Astrocyte (in vitro differentiated cells and primary cell): ENCODE measurements around the gene WNT9B. TPM values are rescaled to one million over a fixed set of nuclear protein-coding genes. Genes with fewer than 3 reads are reported as not detected.

ENCODE experiments used
- DNase-seq: peaks from one replicate; pipeline ENCODE4 v3.0.0-alpha.2; 2010; ENCODE audit warnings: low read depth
- FAIRE-seq: peaks from 2 replicates; lab custom pipeline; 2011; peaks lifted over from hg19 to GRCh38; lab: Jason Lieb, UNC
- H2AFZ ChIP-seq: 2 replicates; pipeline ENCODE4 v1.6.0; 2012; ENCODE audit warnings: low read depth, low read length, inconsistent platforms
- H3K27ac ChIP-seq: 2 replicates; pipeline ENCODE4 v1.5.1; 2011; ENCODE audit warnings: low read depth, low read length, inconsistent platforms
- H3K27me3 ChIP-seq: 2 replicates; pipeline ENCODE4 v1.6.0; 2011; ENCODE audit warnings: low read length, inconsistent platforms; ENCODE audit not compliant: insufficient read depth
- H3K36me3 ChIP-seq: 2 replicates; pipeline ENCODE4 v1.5.1; 2011; ENCODE audit warnings: low read length, inconsistent platforms; ENCODE audit not compliant: insufficient read depth
- H3K4me1 ChIP-seq: 2 replicates; pipeline ENCODE4 v1.5.1; 2011; ENCODE audit warnings: low read length, inconsistent platforms; ENCODE audit not compliant: insufficient read depth
- H3K4me2 ChIP-seq: 2 replicates; pipeline ENCODE4 v1.6.0; 2012; ENCODE audit warnings: low read length, inconsistent platforms
- H3K4me3 ChIP-seq: 2 replicates; pipeline ENCODE4 v1.5.1; 2011; ENCODE audit warnings: low read depth, mild to moderate bottlenecking, low read length, inconsistent platforms; ENCODE audit not compliant: insufficient read depth
- H3K79me2 ChIP-seq: 2 replicates; pipeline ENCODE4 v1.6.0; 2012; ENCODE audit warnings: mild to moderate bottlenecking, low read length, inconsistent platforms; ENCODE audit not compliant: insufficient read depth
- H3K9ac ChIP-seq: 2 replicates; pipeline ENCODE4 v1.6.0; 2012; ENCODE audit warnings: mild to moderate bottlenecking, low read length, inconsistent platforms
- H3K9me3 ChIP-seq: 2 replicates; pipeline ENCODE4 v1.5.1; 2012; ENCODE audit warnings: low read depth, mild to moderate bottlenecking, low read length, inconsistent platforms; ENCODE audit not compliant: insufficient read depth
- H4K20me1 ChIP-seq: 2 replicates; pipeline ENCODE4 v1.6.0; 2012; ENCODE audit warnings: low read length, inconsistent platforms; ENCODE audit not compliant: insufficient read depth
- H3K27ac Mint-ChIP-seq: one replicate; pipeline ENCODE4 v1.8.0; 2021; ENCODE audit warnings: mild to moderate bottlenecking, mixed read lengths; ENCODE audit not compliant: unreplicated experiment
- H3K27me3 Mint-ChIP-seq: one replicate; pipeline ENCODE4 v1.8.0; 2021; ENCODE audit warnings: low read depth, mixed read lengths; ENCODE audit not compliant: unreplicated experiment
- H3K36me3 Mint-ChIP-seq: one replicate; pipeline ENCODE4 v1.8.0; 2021; ENCODE audit warnings: low read depth, mixed read lengths; ENCODE audit not compliant: unreplicated experiment
- H3K4me1 Mint-ChIP-seq: one replicate; pipeline ENCODE4 v1.8.0; 2021; ENCODE audit warnings: low read depth, mixed read lengths; ENCODE audit not compliant: unreplicated experiment
- H3K4me3 Mint-ChIP-seq: one replicate; pipeline ENCODE4 v1.8.0; 2021; ENCODE audit warnings: mild to moderate bottlenecking, moderate library complexity, mixed read lengths; ENCODE audit not compliant: unreplicated experiment
- H3K9me3 Mint-ChIP-seq: one replicate; pipeline ENCODE4 v1.8.0; 2021; ENCODE audit warnings: mild to moderate bottlenecking, mixed read lengths; ENCODE audit not compliant: unreplicated experiment
- EZH2 ChIP-seq: IDR thresholded peaks from 2 replicates; pipeline ENCODE4 v1.6.1; 2012; ENCODE audit warnings: mild to moderate bottlenecking, low read length, inconsistent platforms; ENCODE audit not compliant: insufficient read depth
- total RNA-seq: library from RNA; stranded (reverse); gene quantifications from 2 replicates; pipeline ENCODE4 v1.2.1, GENCODE V29; 2021
- TF ChIP-seq, protein P1 (sequence below): IDR thresholded peaks from 2 replicates; pipeline ENCODE4 v1.5.1; 2011; ENCODE audit warnings: low read depth, mild to moderate bottlenecking, inconsistent platforms, low read length, moderate library complexity; ENCODE audit not compliant: insufficient read depth

The WNT9B gene
- total RNA-seq, 1 donor from 2014 or later, result 0.48 TPM

DNA sequence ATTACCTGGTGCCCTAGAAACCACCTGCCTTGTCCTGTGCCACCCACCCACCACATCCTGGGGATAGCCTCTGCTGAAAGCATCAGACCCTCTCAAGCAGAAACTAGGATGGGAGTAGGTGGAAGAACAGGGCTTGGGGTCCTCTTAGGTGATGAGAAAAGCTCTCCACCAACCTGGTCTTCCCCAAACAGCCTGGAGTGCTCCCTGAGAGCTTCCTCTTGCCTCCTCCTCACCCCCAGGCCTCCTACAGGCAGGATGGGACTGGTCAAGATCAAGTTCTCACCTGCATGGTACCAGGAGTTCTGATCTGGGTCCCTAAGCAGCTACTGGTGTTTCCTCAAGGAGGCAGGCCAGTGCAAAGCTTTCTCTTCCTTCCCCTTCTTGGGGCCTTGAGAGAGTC lies 15.4 kb downstream of the WNT9B start:
- H3K27ac Mint-ChIP-seq, result no peak overlapping the region
- no peak for DNase-seq
- no peak for FAIRE-seq
- Histone ChIP-seq H4K20me1 (no peaks in the 10 kb centered on the region), H3K4me2 (no peak overlapping the region), H3K9ac (no peak overlapping the region), H3K36me3 (no peaks in the 10 kb centered on the region), H3K79me2 (no peaks in the 10 kb centered on the region), H2AFZ (no peak overlapping the region), H3K9me3 (no peaks in the 10 kb centered on the region), H3K4me1 (no peaks in the 10 kb centered on the region), H3K4me3 (no peak overlapping the region), H3K27ac (no peak overlapping the region), H3K27me3 (no peaks in the 10 kb centered on the region)
- peaks cover 2% of the 10 kb centered on the region for H3K36me3 Mint-ChIP-seq
- H3K9me3 Mint-ChIP-seq, result no peaks in the 10 kb centered on the region
- TF ChIP-seq, protein P1, sequence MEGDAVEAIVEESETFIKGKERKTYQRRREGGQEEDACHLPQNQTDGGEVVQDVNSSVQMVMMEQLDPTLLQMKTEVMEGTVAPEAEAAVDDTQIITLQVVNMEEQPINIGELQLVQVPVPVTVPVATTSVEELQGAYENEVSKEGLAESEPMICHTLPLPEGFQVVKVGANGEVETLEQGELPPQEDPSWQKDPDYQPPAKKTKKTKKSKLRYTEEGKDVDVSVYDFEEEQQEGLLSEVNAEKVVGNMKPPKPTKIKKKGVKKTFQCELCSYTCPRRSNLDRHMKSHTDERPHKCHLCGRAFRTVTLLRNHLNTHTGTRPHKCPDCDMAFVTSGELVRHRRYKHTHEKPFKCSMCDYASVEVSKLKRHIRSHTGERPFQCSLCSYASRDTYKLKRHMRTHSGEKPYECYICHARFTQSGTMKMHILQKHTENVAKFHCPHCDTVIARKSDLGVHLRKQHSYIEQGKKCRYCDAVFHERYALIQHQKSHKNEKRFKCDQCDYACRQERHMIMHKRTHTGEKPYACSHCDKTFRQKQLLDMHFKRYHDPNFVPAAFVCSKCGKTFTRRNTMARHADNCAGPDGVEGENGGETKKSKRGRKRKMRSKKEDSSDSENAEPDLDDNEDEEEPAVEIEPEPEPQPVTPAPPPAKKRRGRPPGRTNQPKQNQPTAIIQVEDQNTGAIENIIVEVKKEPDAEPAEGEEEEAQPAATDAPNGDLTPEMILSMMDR, result no peak
- no peak for TF ChIP-seq EZH2
- H3K4me1 Mint-ChIP-seq, result peaks cover 10% of the 10 kb centered on the region
- H3K27me3 Mint-ChIP-seq, result peaks cover 11% of the 10 kb centered on the region
- no peak overlapping the region for H3K4me3 Mint-ChIP-seq

DNA sequence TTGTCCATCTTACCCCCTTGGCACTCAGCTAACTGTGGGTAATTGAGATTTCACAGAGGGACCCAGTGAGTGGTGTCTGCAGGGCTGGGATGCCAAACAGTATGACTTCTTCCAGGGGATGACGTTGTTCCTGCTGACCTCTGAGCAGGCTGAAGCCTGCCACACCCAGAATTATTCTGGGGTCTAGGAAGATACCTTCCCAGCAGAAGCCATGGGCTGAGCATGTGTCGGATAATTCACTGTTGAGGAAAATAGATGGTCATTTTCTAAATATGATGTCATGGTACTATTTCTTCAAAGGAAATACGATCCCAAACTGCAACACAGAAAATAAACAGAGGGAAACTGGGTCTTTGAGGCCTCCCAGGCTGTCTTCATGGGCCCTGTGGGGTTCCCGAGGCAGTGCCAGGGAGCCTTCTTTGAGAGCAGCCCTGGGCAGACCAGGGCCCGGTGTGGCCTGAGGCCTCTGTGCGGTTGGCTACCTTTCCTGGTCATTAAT lies 17.4 kb downstream of the WNT9B start:
- Mint-ChIP-seq H3K4me1 (peaks cover 10% of the 10 kb centered on the region), H3K4me3 (no peak overlapping the region), H3K36me3 (peaks cover 2% of the 10 kb centered on the region), H3K27me3 (peaks cover 13% of the 10 kb centered on the region), H3K9me3 (no peaks in the 10 kb centered on the region), H3K27ac (no peak overlapping the region)
- DNase-seq (no peak), FAIRE-seq (no peak)
- Histone ChIP-seq H3K79me2 (no peaks in the 10 kb centered on the region), H4K20me1 (no peaks in the 10 kb centered on the region), H3K4me2 (no peak overlapping the region), H3K4me3 (no peak overlapping the region), H3K4me1 (no peaks in the 10 kb centered on the region), H3K9me3 (no peaks in the 10 kb centered on the region), H2AFZ (no peak overlapping the region), H3K27me3 (no peaks in the 10 kb centered on the region), H3K36me3 (no peaks in the 10 kb centered on the region), H3K9ac (no peak overlapping the region), H3K27ac (no peak overlapping the region)
- TF ChIP-seq, protein P1, result no peak
- TF ChIP-seq EZH2, result no peak

- H3K4me3 ChIP-seq, result no peak overlapping the region
- H3K27ac Mint-ChIP-seq, result no peak overlapping the region
- H3K9me3 ChIP-seq, result no peaks in the 10 kb centered on the region
- peaks cover 16% of the 10 kb centered on the region for H3K27me3 Mint-ChIP-seq
- H3K4me3 Mint-ChIP-seq, result no peak overlapping the region
- H3K9ac ChIP-seq, result no peak overlapping the region
- H3K36me3 Mint-ChIP-seq, result peaks cover 2% of the 10 kb centered on the region
- H3K79me2 ChIP-seq, result no peaks in the 10 kb centered on the region
- H3K4me1 ChIP-seq, result no peaks in the 10 kb centered on the region
- H3K27ac ChIP-seq, result no peak overlapping the region
- FAIRE-seq (no peak), DNase-seq (no peak)
- H3K4me1 Mint-ChIP-seq, result peaks cover 10% of the 10 kb centered on the region
- H4K20me1 ChIP-seq, result no peaks in the 10 kb centered on the region
- no peak overlapping the region for H2AFZ ChIP-seq
- no peak overlapping the region for H3K4me2 ChIP-seq
- no peaks in the 10 kb centered on the region for H3K27me3 ChIP-seq
- H3K36me3 ChIP-seq, result no peaks in the 10 kb centered on the region
- TF ChIP-seq EZH2, result no peak
- TF ChIP-seq, protein P1, result no peak
- no peaks in the 10 kb centered on the region for H3K9me3 Mint-ChIP-seq
Observed at GRCh38 chr17:46869296-46869695, 17.9 kb downstream of the WNT9B start.
